ENCODE data around the gene NOTCH2. TPM values are rescaled to one million over a fixed set of nuclear protein-coding genes. Genes with fewer than 3 reads are reported as not detected.

The NOTCH2 gene
- total RNA-seq, 1 donor from 2014 or later, result 112 TPM

GRCh38 chr1:119865627-119866026, 203.8 kb downstream of the NOTCH2 start:
- Mint-ChIP-seq H3K27ac (no peak overlapping the region), H3K27me3 (peaks cover 2% of the 10 kb centered on the region), H3K4me1 (ENCODE audit: low read depth) (peaks cover 5% of the 10 kb centered on the region), H3K9me3 (ENCODE audit: low read depth) (no peaks in the 10 kb centered on the region), H3K4me3 (ENCODE audit: low read depth) (no peak overlapping the region), H3K36me3 (ENCODE audit: insufficient read depth) (no peaks in the 10 kb centered on the region)
- TF ChIP-seq CTCF (IDR thresholded peaks at IDR 0.05; ENCODE audit: unreplicated experiment), result no peak
- no peak for DNase-seq (ENCODE audit: low spot score, unreplicated experiment)

GRCh38 chr1:119862276-119862675, 207.2 kb downstream of the NOTCH2 start:
- Mint-ChIP-seq H3K27ac (no peak overlapping the region), H3K4me1 (ENCODE audit: low read depth) (peaks cover 9% of the 10 kb centered on the region), H3K4me3 (ENCODE audit: low read depth) (no peak overlapping the region), H3K36me3 (ENCODE audit: insufficient read depth) (no peaks in the 10 kb centered on the region), H3K27me3 (peaks cover 6% of the 10 kb centered on the region), H3K9me3 (ENCODE audit: low read depth) (no peaks in the 10 kb centered on the region)
- TF ChIP-seq CTCF (IDR thresholded peaks at IDR 0.05; ENCODE audit: unreplicated experiment), result no peak
- DNase-seq (ENCODE audit: low spot score, unreplicated experiment), result no peak

Other genes with a start within 250 kb of the NOTCH2 start
- gene ADAM30, start 173.1 kb downstream of the NOTCH2 start, total RNA-seq, result not detected in 2 replicates
- 28.1 and 29.8 TPM in 2 replicates for gene SEC22B, start 106.9 kb upstream of the NOTCH2 start, total RNA-seq